Heart left ventricle (tissue), 13 donors: Measurements from ENCODE around the gene UBN2.

ENCODE experiments used
- POLR2A ChIP-seq, 2 donors: fragments of 450-650 bp; IDR thresholded peaks; one replicate each; pipeline ENCODE4 v1.6.1; 2017; ENCODE audit warnings: antibody characterized with exemption in 2 of 2, mild to moderate bottlenecking in 2 of 2, moderate library complexity in 2 of 2
- TF ChIP-seq, protein P1 (sequence below), 12 donors: fragments of 200-600 bp; sonication (generic) in 4 of 12; IDR thresholded peaks; one replicate each; pipeline versions ENCODE4 v1.5.0 to v1.8.0; 2018 to 2022; ENCODE audit warnings: antibody characterized with exemption in 12 of 12, mild to moderate bottlenecking in 5 of 12
- donor health status: ischemic (EF 13 %, LVEDD 7.1; RV severe dilation, severe dysfunction).
- donor health status: DM: no; HTN: yes; CAD: no.
- donor health status: DM: no; HTN: no; CAD: no.
- donor health status: ischemic (EF 25% LVEDD 6.9; RV normal size, moderate dysfunction).
- donor health status: ischemic (EF 25% LVEDD 5.7; RV mildly dilated, moderate dysfunction).
- donor health status: ischemic (EF 35%, LVEDD 5.7; RV mildly dilated, moderate dysfunction).
- donor health status: nonischemic (EF 11% LVEDD 7.7; RV severe dilation, severe dysfunction).
- donor health status: DM: yes; HTN: yes; CAD: no.
- donor health status: PGD.
- donor health status: ischemic (EF 29% LVEDD 5.4; RV normal size, mild dysfunction).
- donor health status: nonischemic (EF 23%, LVEDD 6.1; RV moderate dilation, normal function).

DNA sequence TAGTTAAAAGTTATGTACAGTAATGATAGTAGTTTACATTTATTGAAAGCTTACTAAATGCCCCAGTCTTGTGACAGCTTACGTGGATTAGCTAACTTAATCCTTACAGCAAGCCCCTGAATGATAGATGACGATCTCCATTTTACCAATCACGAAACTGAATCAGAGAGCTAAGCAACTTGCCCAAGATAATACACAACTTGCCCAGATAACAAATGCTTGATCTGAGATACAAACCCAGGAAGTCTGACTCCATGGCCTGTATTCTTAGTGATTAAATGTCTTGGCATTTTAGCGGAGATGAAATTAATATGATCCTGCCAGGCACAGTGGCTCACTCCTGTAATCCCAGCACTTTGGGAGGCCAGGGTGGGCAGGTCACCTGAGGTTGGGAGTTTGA is 63.2 kb downstream of the UBN2 start:
- TF ChIP-seq, protein P1, sequence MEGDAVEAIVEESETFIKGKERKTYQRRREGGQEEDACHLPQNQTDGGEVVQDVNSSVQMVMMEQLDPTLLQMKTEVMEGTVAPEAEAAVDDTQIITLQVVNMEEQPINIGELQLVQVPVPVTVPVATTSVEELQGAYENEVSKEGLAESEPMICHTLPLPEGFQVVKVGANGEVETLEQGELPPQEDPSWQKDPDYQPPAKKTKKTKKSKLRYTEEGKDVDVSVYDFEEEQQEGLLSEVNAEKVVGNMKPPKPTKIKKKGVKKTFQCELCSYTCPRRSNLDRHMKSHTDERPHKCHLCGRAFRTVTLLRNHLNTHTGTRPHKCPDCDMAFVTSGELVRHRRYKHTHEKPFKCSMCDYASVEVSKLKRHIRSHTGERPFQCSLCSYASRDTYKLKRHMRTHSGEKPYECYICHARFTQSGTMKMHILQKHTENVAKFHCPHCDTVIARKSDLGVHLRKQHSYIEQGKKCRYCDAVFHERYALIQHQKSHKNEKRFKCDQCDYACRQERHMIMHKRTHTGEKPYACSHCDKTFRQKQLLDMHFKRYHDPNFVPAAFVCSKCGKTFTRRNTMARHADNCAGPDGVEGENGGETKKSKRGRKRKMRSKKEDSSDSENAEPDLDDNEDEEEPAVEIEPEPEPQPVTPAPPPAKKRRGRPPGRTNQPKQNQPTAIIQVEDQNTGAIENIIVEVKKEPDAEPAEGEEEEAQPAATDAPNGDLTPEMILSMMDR (IDR thresholded peaks at IDR 0.05), result no peak
- no peak for TF ChIP-seq POLR2A (IDR thresholded peaks at IDR 0.05)
